Endothelial cell of umbilical vein (primary cell): ENCODE results near the gene MBD3L1.

Experiments used
- EZH2 ChIP-seq: IDR thresholded peaks from 2 replicates; pipeline ENCODE4 v1.6.1; 2012; ENCODE audit warnings: borderline replicate concordance, low read depth, mild to moderate bottlenecking, moderate library complexity, low read length, inconsistent platforms; ENCODE audit not compliant: severe bottlenecking
- MYC ChIP-seq: IDR thresholded peaks from one replicate; pipeline ENCODE4 v1.6.1; 2011; ENCODE audit warnings: mild to moderate bottlenecking, low read depth, low read length
- POLR2A ChIP-seq: IDR thresholded peaks from 2 replicates; pipeline ENCODE4 v1.6.1; 2012; ENCODE audit warnings: low read depth, mild to moderate bottlenecking, control low read depth, low read length
- POLR2AphosphoS5 ChIP-seq: IDR thresholded peaks from 2 replicates; pipeline ENCODE4 v1.6.1; 2012; ENCODE audit warnings: low read depth, mild to moderate bottlenecking, control low read depth, low read length, moderate library complexity; ENCODE audit not compliant: insufficient read depth
- TF ChIP-seq, protein P1 (sequence below): IDR thresholded peaks from 2 replicates; pipeline ENCODE4 v1.6.1; 2011; ENCODE audit not compliant: insufficient read depth, insufficient read length
- TF ChIP-seq, protein P2 (sequence below), 2 donors: IDR thresholded peaks; 1 replicate in 1 of 2; 2 replicates in 1 of 2; pipeline ENCODE4 v1.5.1; 2011; ENCODE audit warnings: low read length in 2 of 2, mild to moderate bottlenecking in 2 of 2, moderate library complexity in 2 of 2, control low read depth in 1 of 2, inconsistent platforms in 1 of 2, low read depth in 1 of 2; ENCODE audit not compliant: insufficient read depth in 1 of 2; ENCODE audit errors: extremely low read depth in 1 of 2

DNA sequence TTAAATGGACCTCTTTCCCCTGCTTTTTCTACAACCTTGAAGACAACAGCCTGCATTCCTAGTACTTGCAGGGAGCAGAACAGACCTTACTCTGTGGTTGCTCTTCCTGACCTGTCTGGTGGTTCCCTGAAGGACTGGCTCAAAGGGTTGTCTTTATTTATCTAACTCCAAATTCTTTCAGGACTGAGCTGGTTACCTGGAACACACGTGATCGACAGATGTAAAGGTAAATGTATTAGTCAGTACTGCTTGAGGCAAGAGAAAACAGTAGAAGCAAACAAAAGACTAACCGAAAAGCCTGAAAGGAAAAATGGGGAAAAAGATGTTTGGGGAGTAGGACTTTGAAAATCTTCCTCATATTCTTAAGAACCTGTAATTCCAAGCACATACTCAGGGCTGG lies 18.0 kb upstream of the MBD3L1 start:
- TF ChIP-seq POLR2A, result no peak
- no peak for TF ChIP-seq EZH2
- TF ChIP-seq, protein P1, sequence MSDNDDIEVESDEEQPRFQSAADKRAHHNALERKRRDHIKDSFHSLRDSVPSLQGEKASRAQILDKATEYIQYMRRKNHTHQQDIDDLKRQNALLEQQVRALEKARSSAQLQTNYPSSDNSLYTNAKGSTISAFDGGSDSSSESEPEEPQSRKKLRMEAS, result no peak
- TF ChIP-seq, protein P2, sequence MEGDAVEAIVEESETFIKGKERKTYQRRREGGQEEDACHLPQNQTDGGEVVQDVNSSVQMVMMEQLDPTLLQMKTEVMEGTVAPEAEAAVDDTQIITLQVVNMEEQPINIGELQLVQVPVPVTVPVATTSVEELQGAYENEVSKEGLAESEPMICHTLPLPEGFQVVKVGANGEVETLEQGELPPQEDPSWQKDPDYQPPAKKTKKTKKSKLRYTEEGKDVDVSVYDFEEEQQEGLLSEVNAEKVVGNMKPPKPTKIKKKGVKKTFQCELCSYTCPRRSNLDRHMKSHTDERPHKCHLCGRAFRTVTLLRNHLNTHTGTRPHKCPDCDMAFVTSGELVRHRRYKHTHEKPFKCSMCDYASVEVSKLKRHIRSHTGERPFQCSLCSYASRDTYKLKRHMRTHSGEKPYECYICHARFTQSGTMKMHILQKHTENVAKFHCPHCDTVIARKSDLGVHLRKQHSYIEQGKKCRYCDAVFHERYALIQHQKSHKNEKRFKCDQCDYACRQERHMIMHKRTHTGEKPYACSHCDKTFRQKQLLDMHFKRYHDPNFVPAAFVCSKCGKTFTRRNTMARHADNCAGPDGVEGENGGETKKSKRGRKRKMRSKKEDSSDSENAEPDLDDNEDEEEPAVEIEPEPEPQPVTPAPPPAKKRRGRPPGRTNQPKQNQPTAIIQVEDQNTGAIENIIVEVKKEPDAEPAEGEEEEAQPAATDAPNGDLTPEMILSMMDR (IDR thresholded peaks at IDR 0.05; ENCODE audit: extremely low read depth in 1 of 2, insufficient read depth in 1 of 2, low read depth in 1 of 2, low read length in 2 of 2), result no peak
- TF ChIP-seq POLR2AphosphoS5, result no peak
- no peak for TF ChIP-seq MYC
